ENCODE results near the gene AKAP9. TPM values are rescaled to one million over a fixed set of nuclear protein-coding genes. Genes with fewer than 3 reads are reported as not detected.

AKAP9 gene
- total RNA-seq, 1 donor from 2014 or later = 35.1 TPM

DNA sequence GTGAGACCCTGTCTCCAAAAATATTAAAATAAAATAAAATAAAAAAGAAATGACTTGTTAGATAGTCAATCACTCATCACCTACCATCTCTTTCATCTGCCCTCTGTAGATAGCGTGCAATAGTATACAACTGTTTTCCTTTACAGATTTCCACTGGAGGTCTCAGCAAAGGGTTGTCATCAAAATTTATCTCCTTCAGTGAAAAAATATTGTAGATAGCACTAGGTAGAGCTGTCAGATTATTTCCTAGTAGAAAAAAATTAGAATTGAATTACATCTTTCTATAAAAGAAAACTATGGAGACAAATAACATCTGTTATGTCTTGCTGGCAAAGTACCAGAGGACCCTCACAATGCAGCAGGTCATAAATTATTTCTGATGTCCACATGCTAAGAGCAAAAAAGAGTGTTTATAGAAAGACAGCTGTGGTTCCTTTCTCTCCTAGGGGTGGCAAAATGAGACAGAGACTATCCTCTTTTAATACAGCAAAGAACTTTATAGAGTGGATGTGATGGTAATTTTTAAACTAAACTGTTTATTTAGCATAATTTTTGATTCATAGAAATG, 209.9 kb downstream of the AKAP9 start:
- TF ChIP-seq CTCF (IDR thresholded peaks at IDR 0.05) = no peak
- DNase-seq (ENCODE audit: low spot score) = no peak
- Mint-ChIP-seq H3K4me1 (ENCODE audit: low read depth) (peaks cover 3% of the 10 kb centered on the region), H3K27me3 (ENCODE audit: low read depth) (no peaks in the 10 kb centered on the region), H3K4me3 (ENCODE audit: unreplicated experiment) (no peak overlapping the region), H3K27ac (ENCODE audit: unreplicated experiment) (no peak overlapping the region), H3K36me3 (ENCODE audit: low read depth) (no peaks in the 10 kb centered on the region), H3K9me3 (ENCODE audit: low read depth) (no peaks in the 10 kb centered on the region)

GRCh38 chr7:92155108-92155739, 214.6 kb downstream of the AKAP9 start:
- no peak for DNase-seq (ENCODE audit: low spot score)
- Mint-ChIP-seq H3K27me3 (ENCODE audit: low read depth) (no peaks in the 10 kb centered on the region), H3K36me3 (ENCODE audit: low read depth) (no peaks in the 10 kb centered on the region), H3K4me1 (ENCODE audit: low read depth) (peaks cover 6% of the 10 kb centered on the region), H3K9me3 (ENCODE audit: low read depth) (no peaks in the 10 kb centered on the region), H3K4me3 (ENCODE audit: unreplicated experiment) (no peak overlapping the region), H3K27ac (ENCODE audit: unreplicated experiment) (no peak overlapping the region)
- no peak for TF ChIP-seq CTCF (IDR thresholded peaks at IDR 0.05)

DNA sequence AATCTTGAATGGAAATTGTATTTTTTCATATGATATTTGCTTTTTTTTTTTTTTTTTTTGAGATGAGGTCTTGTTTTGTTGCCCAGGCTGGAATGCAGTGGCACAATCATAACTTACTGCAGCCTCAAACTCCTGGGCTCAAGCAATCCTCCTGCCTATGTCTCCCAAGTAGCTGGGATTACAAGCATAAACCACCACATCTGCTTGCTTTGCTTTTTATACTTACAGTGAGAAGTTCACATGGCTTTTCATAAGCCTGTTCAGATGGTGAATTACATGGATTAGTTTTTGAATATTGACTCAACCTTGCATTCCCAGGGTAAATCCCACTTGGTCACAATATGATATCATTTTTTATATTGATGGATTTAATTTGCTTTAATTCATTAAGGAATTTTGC, 216.3 kb downstream of the AKAP9 start:
- peaks cover 2% of the 10 kb centered on the region for H3K27me3 Mint-ChIP-seq (ENCODE audit: low read depth)
- peaks cover 4% of the 10 kb centered on the region for H3K36me3 Mint-ChIP-seq (ENCODE audit: low read depth)
- peaks cover 3% of the 10 kb centered on the region for H3K4me1 Mint-ChIP-seq (ENCODE audit: low read depth)
- H3K4me3 Mint-ChIP-seq (ENCODE audit: unreplicated experiment) = no peak overlapping the region
- H3K27ac Mint-ChIP-seq (ENCODE audit: unreplicated experiment) = no peak overlapping the region
- no peak for DNase-seq (ENCODE audit: low spot score)
- no peaks in the 10 kb centered on the region for H3K9me3 Mint-ChIP-seq (ENCODE audit: low read depth)
- TF ChIP-seq CTCF (IDR thresholded peaks at IDR 0.05) = no peak

- Mint-ChIP-seq H3K9me3 (ENCODE audit: low read depth) (no peaks in the 10 kb centered on the region), H3K4me1 (ENCODE audit: low read depth) (peaks cover 3% of the 10 kb centered on the region), H3K27me3 (ENCODE audit: low read depth) (peaks cover 4% of the 10 kb centered on the region), H3K36me3 (ENCODE audit: low read depth) (peaks cover 4% of the 10 kb centered on the region), H3K4me3 (ENCODE audit: unreplicated experiment) (no peak overlapping the region), H3K27ac (ENCODE audit: unreplicated experiment) (peak overlapping the region; percentile 28)
- DNase-seq (ENCODE audit: low spot score) = no peak
- no peak for TF ChIP-seq CTCF (IDR thresholded peaks at IDR 0.05)
Measured at GRCh38 chr7:92158660-92159575, 218.3 kb downstream of the AKAP9 start.

Other genes with a start within 250 kb of the AKAP9 start
- gene MTERF1, start 60.2 kb upstream of the AKAP9 start, total RNA-seq = 7.7 to 11.7 TPM (median 8.0 TPM) in 3 replicates
- gene CYP51A1, start 193.6 kb downstream of the AKAP9 start, total RNA-seq = 60.1 to 87.6 TPM (median 85.5 TPM) in 3 replicates
- gene LRRD1, start 238.3 kb downstream of the AKAP9 start, total RNA-seq = 0.22 to 0.41 TPM in 2 of 3 replicates, not detected in the other

Data from chondrocyte (in vitro differentiated cells).